Measurements from ENCODE around the gene PTDSS2. TPM values are rescaled to one million over a fixed set of nuclear protein-coding genes. Genes with fewer than 3 reads are reported as not detected.

Gene PTDSS2
- total and polyA plus RNA-seq, 2 of the 13 experiments (the other 11 are each of a cell fraction or from before 2014, with no cell fraction given) = 21.7 to 26.4 TPM

DNA sequence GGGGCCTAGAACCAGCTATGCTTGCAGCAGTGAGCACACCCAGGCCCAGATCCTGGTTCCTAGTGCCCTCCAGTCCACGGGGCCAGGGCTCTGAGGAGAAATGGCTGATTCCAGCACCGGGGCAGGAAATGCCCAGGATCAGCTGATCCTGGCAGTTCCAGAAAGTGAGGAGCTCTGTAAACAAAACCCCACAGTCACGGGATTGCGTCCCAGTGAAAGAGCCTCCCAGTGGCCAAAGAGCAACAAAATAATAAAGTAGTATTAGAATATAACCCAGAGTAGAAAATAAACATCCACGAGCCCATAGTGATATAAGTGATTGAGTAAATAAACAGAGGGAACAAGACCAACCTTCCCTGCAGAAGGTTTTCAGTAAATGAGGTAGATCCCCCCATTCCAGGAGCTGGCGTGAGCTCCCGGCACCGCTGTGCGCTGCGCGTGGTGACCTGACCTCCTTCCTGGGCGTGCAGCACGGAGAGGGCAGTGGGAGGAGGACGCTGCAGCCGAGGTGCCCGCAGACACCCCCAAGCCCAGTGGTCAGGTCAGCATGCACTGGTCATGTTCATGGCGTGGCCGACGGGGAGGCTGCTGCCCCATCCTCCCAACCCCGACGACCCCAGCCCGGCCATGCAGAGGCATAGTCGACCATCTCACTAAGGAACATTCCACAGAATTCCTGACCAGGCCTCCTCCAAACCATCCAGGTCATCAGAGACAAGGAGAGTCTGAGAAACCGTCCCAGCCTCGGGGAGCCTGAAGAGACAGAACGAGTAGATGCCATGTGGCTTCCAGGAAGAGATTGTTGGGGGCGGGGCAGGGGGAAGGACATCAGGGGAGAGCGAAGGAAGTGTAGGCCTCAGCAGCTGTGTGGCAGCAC is 19.8 kb downstream of the PTDSS2 start (continued):
- TF ChIP-seq, protein P1, sequence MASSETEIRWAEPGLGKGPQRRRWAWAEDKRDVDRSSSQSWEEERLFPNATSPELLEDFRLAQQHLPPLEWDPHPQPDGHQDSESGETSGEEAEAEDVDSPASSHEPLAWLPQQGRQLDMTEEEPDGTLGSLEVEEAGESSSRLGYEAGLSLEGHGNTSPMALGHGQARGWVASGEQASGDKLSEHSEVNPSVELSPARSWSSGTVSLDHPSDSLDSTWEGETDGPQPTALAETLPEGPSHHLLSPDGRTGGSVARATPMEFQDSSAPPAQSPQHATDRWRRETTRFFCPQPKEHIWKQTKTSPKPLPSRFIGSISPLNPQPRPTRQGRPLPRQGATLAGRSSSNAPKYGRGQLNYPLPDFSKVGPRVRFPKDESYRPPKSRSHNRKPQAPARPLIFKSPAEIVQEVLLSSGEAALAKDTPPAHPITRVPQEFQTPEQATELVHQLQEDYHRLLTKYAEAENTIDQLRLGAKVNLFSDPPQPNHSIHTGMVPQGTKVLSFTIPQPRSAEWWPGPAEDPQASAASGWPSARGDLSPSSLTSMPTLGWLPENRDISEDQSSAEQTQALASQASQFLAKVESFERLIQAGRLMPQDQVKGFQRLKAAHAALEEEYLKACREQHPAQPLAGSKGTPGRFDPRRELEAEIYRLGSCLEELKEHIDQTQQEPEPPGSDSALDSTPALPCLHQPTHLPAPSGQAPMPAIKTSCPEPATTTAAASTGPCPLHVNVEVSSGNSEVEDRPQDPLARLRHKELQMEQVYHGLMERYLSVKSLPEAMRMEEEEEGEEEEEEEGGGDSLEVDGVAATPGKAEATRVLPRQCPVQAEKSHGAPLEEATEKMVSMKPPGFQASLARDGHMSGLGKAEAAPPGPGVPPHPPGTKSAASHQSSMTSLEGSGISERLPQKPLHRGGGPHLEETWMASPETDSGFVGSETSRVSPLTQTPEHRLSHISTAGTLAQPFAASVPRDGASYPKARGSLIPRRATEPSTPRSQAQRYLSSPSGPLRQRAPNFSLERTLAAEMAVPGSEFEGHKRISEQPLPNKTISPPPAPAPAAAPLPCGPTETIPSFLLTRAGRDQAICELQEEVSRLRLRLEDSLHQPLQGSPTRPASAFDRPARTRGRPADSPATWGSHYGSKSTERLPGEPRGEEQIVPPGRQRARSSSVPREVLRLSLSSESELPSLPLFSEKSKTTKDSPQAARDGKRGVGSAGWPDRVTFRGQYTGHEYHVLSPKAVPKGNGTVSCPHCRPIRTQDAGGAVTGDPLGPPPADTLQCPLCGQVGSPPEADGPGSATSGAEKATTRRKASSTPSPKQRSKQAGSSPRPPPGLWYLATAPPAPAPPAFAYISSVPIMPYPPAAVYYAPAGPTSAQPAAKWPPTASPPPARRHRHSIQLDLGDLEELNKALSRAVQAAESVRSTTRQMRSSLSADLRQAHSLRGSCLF (CRISPR knock-in tag; IDR thresholded peaks at IDR 0.05; ENCODE audit: borderline replicate concordance) = no peak
- no peak for TF ChIP-seq NR1H2 (CRISPR knock-in tag; IDR thresholded peaks at IDR 0.05; ENCODE audit: borderline replicate concordance, low read depth)
- peak; percentile 57; the same call in 1 of the 2 replicates for TF ChIP-seq SALL1 (CRISPR knock-in tag; IDR thresholded peaks at IDR 0.05)
- no peak for TF ChIP-seq ZFAT (CRISPR knock-in tag; conservative IDR thresholded peaks at IDR 0.05)
- TF ChIP-seq CCAR2 (optimal IDR thresholded peaks at IDR 0.05; ENCODE audit: low read depth, low read length) = no peak
- TF ChIP-seq HOMEZ (CRISPR knock-in tag; IDR thresholded peaks at IDR 0.05; ENCODE audit: low read depth) = 0 out of 2 replicates have a peak, but pooled peaks have one; percentile 43
- peak; percentile 43; the same call in 1 of the 2 replicates for TF ChIP-seq ZNF772 (CRISPR knock-in tag; IDR thresholded peaks at IDR 0.05)
- no peak for TF ChIP-seq ZNF367 (CRISPR knock-in tag; IDR thresholded peaks at IDR 0.05; ENCODE audit: borderline replicate concordance)
- TF ChIP-seq ZNF609 (CRISPR knock-in tag; IDR thresholded peaks at IDR 0.05; ENCODE audit: borderline replicate concordance) = peak; percentile 11; the same call in 1 of the 2 replicates
- peak; percentile 65 to 66 for TF ChIP-seq POLR2A (IDR thresholded peaks at IDR 0.05; ENCODE audit: insufficient read depth in 1 of 2, low read depth in 2 of 2, low read length in 2 of 2)
- TF ChIP-seq SMAD9 (CRISPR knock-in tag; IDR thresholded peaks at IDR 0.05) = peak; percentile 77; the same call in 1 of the 2 replicates
- peak; percentile 87; the same call in 1 of the 2 replicates for TF ChIP-seq ERF (CRISPR knock-in tag; IDR thresholded peaks at IDR 0.05)
- peak; percentile 70; the same call in 1 of the 2 replicates for TF ChIP-seq ZBTB43 (CRISPR knock-in tag; conservative IDR thresholded peaks at IDR 0.05)
- no peak for TF ChIP-seq ZFP1 (CRISPR knock-in tag; IDR thresholded peaks at IDR 0.05)
- 0 out of 2 replicates have a peak, but pooled peaks have one; percentile 37 for TF ChIP-seq ZNF557 (CRISPR knock-in tag; IDR thresholded peaks at IDR 0.05)
- peak; percentile 44; the same call in 1 of the 2 replicates for TF ChIP-seq PITX1 (CRISPR knock-in tag; IDR thresholded peaks at IDR 0.05)
